MV-4-11 (cell line): Measurements from ENCODE around the gene RALGDS.

ENCODE experiments used
- DNase-seq: peaks from one replicate; lab custom pipeline; 2025; lab: John Stamatoyannopoulos, UW

RALGDS gene

DNA sequence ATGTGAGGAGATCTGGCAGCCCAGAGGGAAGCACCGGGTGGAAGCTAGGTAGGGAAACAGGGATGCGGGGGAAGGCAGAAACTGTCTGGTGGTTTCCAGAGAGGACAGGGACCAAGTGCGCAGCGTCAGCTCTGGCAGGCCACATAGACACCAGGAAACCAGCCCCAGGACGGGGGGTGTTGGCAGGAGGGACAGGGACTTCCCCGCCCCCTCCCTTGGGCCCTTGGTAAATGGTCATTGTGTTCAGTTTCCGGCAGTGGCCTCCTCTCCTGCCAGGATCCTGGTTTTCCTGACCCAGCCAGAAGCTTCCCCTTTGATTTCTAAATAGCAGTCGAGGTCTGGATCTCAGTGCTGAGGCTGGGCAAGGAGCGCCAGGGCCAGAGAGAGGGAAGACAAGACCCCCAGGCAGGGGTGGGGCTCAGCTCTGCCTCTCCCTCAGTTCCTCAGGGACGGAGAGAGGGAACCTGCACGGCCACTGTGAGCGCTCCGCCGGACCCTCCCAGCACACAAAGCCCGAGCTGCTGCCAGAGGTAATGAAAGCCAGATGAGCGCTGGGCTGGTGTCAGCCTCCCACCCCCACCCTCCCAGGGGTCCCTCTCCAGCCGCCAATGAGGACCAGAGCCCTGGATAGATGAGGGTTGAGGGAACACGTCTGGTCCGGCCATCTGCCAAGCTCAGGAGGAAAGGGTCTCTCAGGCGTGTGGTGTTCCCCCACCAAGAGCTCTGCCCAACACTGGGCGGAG, 1.8 kb downstream of the RALGDS start:
- DNase-seq = no peak

DNA sequence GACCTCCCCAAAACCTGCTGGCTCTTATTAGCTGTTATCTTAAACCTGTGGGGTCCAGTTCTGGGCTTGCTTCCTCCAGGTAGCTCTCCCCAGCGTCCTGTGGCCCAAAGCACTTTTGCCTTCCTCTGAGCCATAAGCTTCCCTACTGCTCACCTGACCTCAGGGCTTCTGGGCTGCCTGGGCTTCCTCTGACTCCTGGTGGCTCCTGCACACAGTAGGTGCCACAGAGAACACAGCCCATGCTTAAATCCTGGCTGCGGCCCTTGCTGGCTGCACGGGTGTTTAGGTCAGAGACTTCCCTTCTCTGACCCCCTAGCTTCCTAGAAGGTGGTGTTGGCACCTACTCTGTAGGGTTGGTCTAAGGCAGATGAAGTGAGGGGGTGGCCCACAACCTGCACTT, 2.5 kb downstream of the RALGDS start:
- DNase-seq = no peak

DNA sequence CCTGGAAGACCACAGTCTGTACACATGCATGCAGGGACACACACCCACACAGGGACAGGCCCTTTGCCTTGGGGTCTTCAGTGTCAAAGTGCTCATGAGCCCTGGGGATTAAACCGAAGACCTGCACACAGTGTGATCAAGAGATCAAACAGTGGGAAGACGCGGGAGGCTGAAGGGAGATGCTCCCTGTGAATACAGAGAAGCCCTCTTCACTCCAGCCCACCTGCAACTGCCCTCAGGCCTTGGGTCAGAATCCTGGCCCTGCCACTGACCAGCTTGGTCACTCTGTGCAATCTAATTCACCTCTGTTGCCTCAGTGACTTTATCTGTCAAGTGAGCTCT, 2.9 kb downstream of the RALGDS start:
- no peak for DNase-seq

- DNase-seq = no peak
Observed at GRCh38 chr9:133117271-133118178, 3.5 kb downstream of the RALGDS start.

DNA sequence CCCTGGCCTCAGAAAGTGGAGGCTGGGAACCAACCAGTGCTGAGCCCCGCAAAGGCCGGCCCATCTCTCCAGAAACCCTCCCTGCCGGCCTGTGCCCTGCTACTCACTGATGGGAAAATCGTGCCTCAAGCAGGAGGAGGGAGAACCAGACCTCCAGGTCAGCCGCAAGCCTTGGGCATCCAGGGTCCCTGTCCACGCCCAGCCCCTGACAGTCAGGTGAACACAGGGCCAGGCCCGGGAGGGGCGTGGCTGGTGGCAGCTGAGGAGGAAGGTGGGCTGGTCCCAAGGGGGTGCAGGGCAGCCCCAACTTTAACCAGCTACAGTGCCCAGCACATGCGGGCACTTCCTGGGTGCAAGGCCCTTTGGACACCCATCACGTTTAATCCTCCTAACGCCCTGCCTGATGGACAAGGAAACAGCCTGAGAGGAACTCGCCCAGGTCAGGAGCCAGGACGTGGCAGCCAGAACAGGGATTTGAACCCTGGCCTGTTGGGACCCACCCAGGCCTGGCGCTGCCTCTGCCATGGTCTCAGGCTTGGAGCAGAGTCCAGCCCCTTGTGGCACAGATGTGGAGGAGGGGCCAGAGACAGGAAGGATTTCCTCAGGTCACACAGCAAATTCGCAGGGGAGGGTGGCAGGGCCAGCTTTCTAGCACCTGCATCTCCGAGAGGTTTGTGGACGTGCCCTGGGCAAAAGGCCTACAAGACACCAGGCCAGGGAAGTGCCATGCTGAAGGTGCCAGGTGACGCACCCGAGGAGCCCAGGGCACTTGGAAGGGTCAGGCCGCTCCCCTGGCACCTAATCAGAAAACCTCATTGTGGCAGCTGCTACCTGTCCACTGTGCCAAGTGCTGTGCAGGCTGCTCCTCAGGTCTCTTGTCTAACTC, 4.5 kb downstream of the RALGDS start:
- no peak for DNase-seq

- DNase-seq = peak; percentile 67
Observed at GRCh38 chr9:133115604-133116345, 5.3 kb downstream of the RALGDS start.

- peak; percentile 10 for DNase-seq
Observed at GRCh38 chr9:133114886-133115603, 6.0 kb downstream of the RALGDS start.

- DNase-seq = peak; percentile 42
Observed at GRCh38 chr9:133113949-133114885, 6.8 kb downstream of the RALGDS start.

DNA sequence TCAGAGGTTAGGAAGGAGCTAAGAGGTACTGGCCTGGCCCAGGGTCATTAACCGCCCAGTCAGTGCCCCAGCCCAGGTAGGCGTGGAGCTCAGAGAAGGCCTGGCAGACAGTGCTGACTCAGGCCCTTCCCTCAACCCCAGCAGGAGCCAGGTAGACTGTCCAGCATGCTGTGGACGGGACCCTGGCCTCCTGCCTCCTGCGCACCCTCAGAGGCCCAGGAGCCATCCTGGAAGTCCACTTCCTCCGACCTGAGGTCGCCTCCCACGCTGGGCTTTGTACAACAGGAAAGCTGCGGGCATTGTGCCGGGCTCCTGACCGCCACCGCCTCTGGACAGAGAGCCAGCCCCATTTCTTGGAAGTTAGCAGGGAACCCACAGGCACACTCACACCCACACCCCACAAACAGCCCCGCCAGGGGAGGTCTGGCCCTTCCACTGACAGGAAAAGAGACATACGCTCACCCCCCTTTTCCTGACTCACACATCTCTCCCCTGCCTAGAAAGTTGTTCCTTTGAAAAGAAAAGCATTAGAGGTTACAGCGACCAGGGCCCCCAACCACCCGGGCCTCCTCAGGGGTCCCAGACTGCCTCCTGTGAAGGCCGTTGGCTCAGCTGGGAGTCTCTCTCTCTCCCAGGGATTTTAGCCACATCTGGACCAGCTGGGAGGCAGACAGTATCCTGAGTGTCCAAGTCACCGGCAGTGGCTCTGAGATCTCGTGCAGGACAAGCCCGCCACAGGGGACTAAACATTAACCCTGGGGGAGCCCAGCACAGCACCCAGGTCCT, 7.7 kb downstream of the RALGDS start:
- DNase-seq = peak; percentile 36

DNA sequence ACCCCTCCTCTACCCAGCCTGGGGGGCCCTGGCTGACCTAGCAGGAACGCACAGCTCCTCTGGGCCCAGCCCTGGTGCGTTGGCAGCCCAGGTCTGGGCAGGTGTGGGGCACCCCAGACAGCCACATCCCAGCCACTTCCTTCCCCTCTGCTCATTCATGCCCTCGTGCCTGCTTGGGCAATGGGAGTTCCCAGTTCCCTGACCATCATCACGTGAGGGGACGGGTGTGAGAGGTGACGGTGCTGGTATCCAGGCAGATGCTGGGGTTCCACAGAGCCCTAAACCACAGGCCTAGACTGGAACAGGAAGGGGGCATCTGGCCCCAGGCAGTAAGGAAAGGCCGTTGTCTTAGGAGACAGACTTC, 8.4 kb downstream of the RALGDS start:
- peak; percentile 89 for DNase-seq

- DNase-seq = no peak
Observed at GRCh38 chr9:133111808-133112662, 9.0 kb downstream of the RALGDS start.

- DNase-seq = no peak
Observed at GRCh38 chr9:133109931-133110650, 10.9 kb downstream of the RALGDS start.

- DNase-seq = no peak
Observed at GRCh38 chr9:133108794-133109641, 12.0 kb downstream of the RALGDS start.

GRCh38 chr9:133107961-133108793, 12.9 kb downstream of the RALGDS start:
- no peak for DNase-seq

- no peak for DNase-seq
Observed at GRCh38 chr9:133107245-133107722, 13.8 kb downstream of the RALGDS start.
